Suprapubic skin (tissue), 4 donors: Measurements from ENCODE around the gene PNLIPRP3. TPM values are rescaled to one million over a fixed set of nuclear protein-coding genes. Genes with fewer than 3 reads are reported as not detected.

Experiments
- DNase-seq, 2 donors: peaks; one replicate each; pipeline ENCODE4 v3.0.0-alpha.2; 2019; ENCODE audit warnings: low spot score in 2 of 2
- H3K27ac ChIP-seq: fragments of 200-600 bp; sonication (generic); one replicate; pipeline ENCODE4 v1.5.1; 2019
- H3K27me3 ChIP-seq: fragments of 200-600 bp; sonication (generic); one replicate; pipeline ENCODE4 v1.5.1; 2019
- H3K36me3 ChIP-seq: fragments of 200-600 bp; sonication (generic); one replicate; pipeline ENCODE4 v1.5.1; 2019
- H3K4me1 ChIP-seq: fragments of 200-600 bp; sonication (generic); one replicate; pipeline ENCODE4 v1.5.1; 2019
- H3K4me3 ChIP-seq: fragments of 200-600 bp; sonication (generic); one replicate; pipeline ENCODE4 v1.5.1; 2019; ENCODE audit warnings: mild to moderate bottlenecking
- H3K9me3 ChIP-seq: fragments of 200-600 bp; sonication (generic); one replicate; pipeline ENCODE4 v1.5.1; 2019
- CTCF ChIP-seq, 2 donors: fragments of 200-600 bp in 1 of 2; fragments of 450-650 bp in 1 of 2; sonication (generic) in 1 of 2; IDR thresholded peaks; one replicate each; pipeline ENCODE4 v1.5.1; 2016 to 2019; ENCODE audit warnings: antibody characterized with exemption in 2 of 2, mild to moderate bottlenecking in 1 of 2, moderate library complexity in 1 of 2
- EP300 ChIP-seq: sonication (generic); formaldehyde crosslinking; IDR thresholded peaks from one replicate; pipeline ENCODE4 v1.6.1; 2017; ENCODE audit warnings: antibody characterized with exemption
- POLR2A ChIP-seq, 2 donors: fragments of 450-650 bp; IDR thresholded peaks; one replicate each; pipeline ENCODE4 v1.6.1; 2017; ENCODE audit warnings: antibody characterized with exemption in 2 of 2, mild to moderate bottlenecking in 2 of 2, moderate library complexity in 2 of 2
- POLR2AphosphoS5 ChIP-seq, 3 donors: sonication (generic); formaldehyde crosslinking; IDR thresholded peaks; one replicate each; pipeline ENCODE4 v1.6.1; 2017; ENCODE audit warnings: antibody characterized with exemption in 3 of 3
- WGBS: methylation state at CpG from one replicate; pipeline ENCODE4 v1.1.5; 2018; 5-methylcytosine and 5-hydroxymethylcytosine counted together
- total RNA-seq, 4 donors: library from RNA; depleted of rRNA; stranded (reverse); fragments of >200 nt; gene quantifications; one replicate each; pipeline ENCODE4 v1.1.0, GENCODE V29; 2016

The PNLIPRP3 gene
- total RNA-seq, 4 donors from 2014 or later, result 27.4 to 53.9 (median 48.8) TPM

- Histone ChIP-seq H3K27me3 (no peaks in the 10 kb centered on the region), H3K27ac (no peak overlapping the region), H3K4me1 (no peaks in the 10 kb centered on the region), H3K36me3 (no peaks in the 10 kb centered on the region), H3K9me3 (no peaks in the 10 kb centered on the region), H3K4me3 (no peak overlapping the region)
- 82% methylated on average over 4 of the region's 4 CpGs for WGBS
- DNase-seq, result no peak
- TF ChIP-seq EP300 (no peak), POLR2AphosphoS5 (IDR thresholded peaks at IDR 0.05) (no peak)
Observed at GRCh38 chr10:116470071-116470470, 42.4 kb downstream of the PNLIPRP3 start.

GRCh38 chr10:116470768-116471415 lies 43.2 kb downstream of the PNLIPRP3 start:
- TF ChIP-seq POLR2AphosphoS5 (IDR thresholded peaks at IDR 0.05) (no peak), POLR2A (IDR thresholded peaks at IDR 0.05) (no peak), EP300 (no peak), CTCF (IDR thresholded peaks at IDR 0.05) (no peak)
- WGBS, result 68% methylated on average over 6 of the region's 6 CpGs
- no peaks in the 10 kb centered on the region for H3K27me3 ChIP-seq
- no peaks in the 10 kb centered on the region for H3K36me3 ChIP-seq
- H3K9me3 ChIP-seq, result no peaks in the 10 kb centered on the region
- no peak for DNase-seq
- no peak overlapping the region for H3K27ac ChIP-seq
- H3K4me3 ChIP-seq, result no peak overlapping the region
- no peaks in the 10 kb centered on the region for H3K4me1 ChIP-seq

- no peaks in the 10 kb centered on the region for H3K36me3 ChIP-seq
- no peaks in the 10 kb centered on the region for H3K27me3 ChIP-seq
- no peak for DNase-seq
- no peak overlapping the region for H3K4me3 ChIP-seq
- no peaks in the 10 kb centered on the region for H3K4me1 ChIP-seq
- no peak overlapping the region for H3K27ac ChIP-seq
- H3K9me3 ChIP-seq, result no peaks in the 10 kb centered on the region
- TF ChIP-seq CTCF (IDR thresholded peaks at IDR 0.05) (no peak), POLR2A (IDR thresholded peaks at IDR 0.05) (no peak), POLR2AphosphoS5 (IDR thresholded peaks at IDR 0.05) (no peak), EP300 (no peak)
- 40% methylated on average over 4 of the region's 4 CpGs for WGBS
Observed at GRCh38 chr10:116472891-116473290, 45.2 kb downstream of the PNLIPRP3 start.

GRCh38 chr10:116475866-116476265 lies 48.2 kb downstream of the PNLIPRP3 start:
- Histone ChIP-seq H3K27me3 (no peaks in the 10 kb centered on the region), H3K9me3 (no peaks in the 10 kb centered on the region), H3K36me3 (no peaks in the 10 kb centered on the region), H3K4me1 (no peaks in the 10 kb centered on the region), H3K4me3 (no peak overlapping the region), H3K27ac (no peak overlapping the region)
- WGBS, result 60% methylated on average over 4 of the region's 4 CpGs
- DNase-seq, result no peak
- TF ChIP-seq POLR2AphosphoS5 (IDR thresholded peaks at IDR 0.05) (no peak), EP300 (no peak), CTCF (IDR thresholded peaks at IDR 0.05) (no peak), POLR2A (IDR thresholded peaks at IDR 0.05) (no peak)

- H3K36me3 ChIP-seq, result no peaks in the 10 kb centered on the region
- H3K4me1 ChIP-seq, result no peaks in the 10 kb centered on the region
- no peaks in the 10 kb centered on the region for H3K9me3 ChIP-seq
- no peak overlapping the region for H3K4me3 ChIP-seq
- H3K27ac ChIP-seq, result no peak overlapping the region
- no peak for DNase-seq
- TF ChIP-seq POLR2A (IDR thresholded peaks at IDR 0.05) (no peak), POLR2AphosphoS5 (IDR thresholded peaks at IDR 0.05) (no peak), CTCF (IDR thresholded peaks at IDR 0.05) (no peak), EP300 (no peak)
- WGBS, result 52% methylated on average over 4 of the region's 4 CpGs
- no peaks in the 10 kb centered on the region for H3K27me3 ChIP-seq
Observed at GRCh38 chr10:116476461-116476860, 48.8 kb downstream of the PNLIPRP3 start.
